ENCODE measurements around the gene FMN1.

The FMN1 gene

DNA sequence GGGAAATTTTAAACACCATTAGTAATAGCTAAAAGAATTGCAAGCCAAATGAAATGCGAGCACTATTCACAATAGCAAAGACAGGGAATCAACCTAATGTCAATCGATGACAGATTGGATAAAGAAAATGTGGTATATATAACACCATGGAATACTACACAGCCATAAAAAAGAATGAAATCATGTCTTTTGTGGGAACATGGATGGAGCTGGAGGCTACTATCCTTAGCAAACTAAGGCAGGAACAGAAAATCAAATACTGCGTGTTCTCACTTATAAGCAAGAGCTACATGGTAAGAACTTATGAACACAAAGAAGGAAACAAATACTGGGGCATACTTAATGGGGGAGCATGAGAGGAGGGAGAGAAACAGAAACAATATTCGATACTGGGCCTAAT, 85.2 kb downstream of the FMN1 start:
- no peak overlapping the region for H3K4me3 Mint-ChIP-seq
- no peak overlapping the region for H3K27ac Mint-ChIP-seq
- no peaks in the 10 kb centered on the region for H3K36me3 Mint-ChIP-seq
- H3K4me1 Mint-ChIP-seq (ENCODE audit: low read depth), result peaks cover 17% of the 10 kb centered on the region
- no peaks in the 10 kb centered on the region for H3K9me3 Mint-ChIP-seq (ENCODE audit: low read depth)
- H3K27me3 Mint-ChIP-seq, result no peaks in the 10 kb centered on the region

DNA sequence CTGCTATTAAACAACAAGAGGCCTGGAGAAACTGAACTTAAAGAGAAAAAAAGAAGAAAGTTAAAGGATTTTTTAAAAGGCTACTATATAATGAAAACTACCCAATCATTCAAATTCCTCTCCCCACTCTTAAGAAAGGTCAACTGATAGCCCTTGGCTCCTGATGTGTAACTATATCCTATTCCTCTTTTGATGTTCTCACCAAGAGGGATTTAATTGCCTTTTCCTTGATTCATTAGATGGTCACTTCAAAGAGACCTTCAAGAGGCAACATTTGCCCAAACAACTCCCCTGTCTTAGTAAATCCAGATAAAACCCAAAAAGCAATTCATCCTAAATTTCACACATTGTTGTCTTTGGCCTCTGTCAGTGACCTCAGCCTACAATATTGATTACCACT, 86.0 kb downstream of the FMN1 start:
- Mint-ChIP-seq H3K9me3 (ENCODE audit: low read depth) (no peaks in the 10 kb centered on the region), H3K27me3 (no peaks in the 10 kb centered on the region)

GRCh38 chr15:33107950-33108349, 86.6 kb downstream of the FMN1 start:
- no peak overlapping the region for H3K27ac Mint-ChIP-seq
- peaks cover 31% of the 10 kb centered on the region for H3K4me1 Mint-ChIP-seq (ENCODE audit: low read depth)
- H3K36me3 Mint-ChIP-seq, result no peaks in the 10 kb centered on the region
- H3K27me3 Mint-ChIP-seq, result no peaks in the 10 kb centered on the region
- no peak overlapping the region for H3K4me3 Mint-ChIP-seq
- H3K9me3 Mint-ChIP-seq (ENCODE audit: low read depth), result no peaks in the 10 kb centered on the region

More for the DNA sequence above, 86.0 kb downstream of the FMN1 start:
- Mint-ChIP-seq H3K36me3 (no peaks in the 10 kb centered on the region), H3K4me1 (ENCODE audit: low read depth) (peaks cover 26% of the 10 kb centered on the region), H3K4me3 (no peak overlapping the region), H3K27ac (no peak overlapping the region)

GRCh38 chr15:33104212-33104611, 90.3 kb downstream of the FMN1 start:
- Mint-ChIP-seq H3K4me1 (ENCODE audit: low read depth) (peaks cover 31% of the 10 kb centered on the region), H3K4me3 (peak overlapping the region; percentile 59), H3K36me3 (peaks cover 4% of the 10 kb centered on the region), H3K27me3 (no peaks in the 10 kb centered on the region), H3K9me3 (ENCODE audit: low read depth) (peaks cover 5% of the 10 kb centered on the region), H3K27ac (no peak overlapping the region)

- Mint-ChIP-seq H3K9me3 (ENCODE audit: low read depth) (peaks cover 5% of the 10 kb centered on the region), H3K36me3 (peaks cover 4% of the 10 kb centered on the region), H3K4me3 (no peak overlapping the region), H3K27ac (no peak overlapping the region), H3K4me1 (ENCODE audit: low read depth) (peaks cover 27% of the 10 kb centered on the region), H3K27me3 (no peaks in the 10 kb centered on the region)
These were observed 93.5 kb downstream of the FMN1 start for GRCh38 chr15:33101036-33101435.

DNA sequence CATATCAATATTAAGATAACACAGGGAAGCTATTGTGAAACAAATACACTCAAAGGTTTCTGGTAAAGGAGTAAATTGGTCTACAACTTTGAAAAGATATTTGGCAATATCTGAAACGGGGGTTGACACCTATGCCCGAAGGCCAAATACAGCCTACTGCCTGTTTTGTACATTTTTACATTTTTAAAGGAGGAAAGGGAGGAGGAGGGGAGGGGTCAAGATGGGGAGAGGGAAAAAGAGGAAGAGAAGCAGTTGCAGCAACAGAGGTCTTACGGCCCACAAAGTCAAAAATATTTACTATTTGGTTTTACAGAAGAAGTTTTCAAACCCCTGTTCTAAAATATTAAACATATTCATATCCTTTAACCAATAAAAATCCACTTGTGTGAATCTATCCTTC, 94.2 kb downstream of the FMN1 start:
- Mint-ChIP-seq H3K4me1 (ENCODE audit: low read depth) (peaks cover 22% of the 10 kb centered on the region), H3K27me3 (no peaks in the 10 kb centered on the region), H3K4me3 (no peak overlapping the region), H3K9me3 (ENCODE audit: low read depth) (peaks cover 5% of the 10 kb centered on the region), H3K36me3 (peaks cover 4% of the 10 kb centered on the region), H3K27ac (no peak overlapping the region)

DNA sequence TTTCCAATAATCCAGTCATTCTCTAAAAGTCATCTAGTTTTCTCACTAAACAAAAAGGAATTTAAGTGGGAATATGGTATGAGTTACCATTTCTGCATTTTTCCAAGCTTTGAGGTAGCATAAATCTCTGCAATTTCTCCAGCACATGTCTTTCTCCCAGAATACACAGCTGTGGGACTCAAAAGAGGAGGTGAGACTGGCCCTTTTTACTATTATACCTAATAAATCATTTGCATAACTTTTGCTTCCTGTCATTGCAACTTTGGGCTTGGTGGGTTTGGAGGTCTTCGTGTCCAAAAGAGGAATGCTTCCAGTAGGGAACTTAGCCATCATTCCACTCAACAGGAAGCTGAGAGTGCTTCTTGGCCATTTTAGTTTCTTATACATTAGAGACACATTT, 94.8 kb downstream of the FMN1 start:
- no peak overlapping the region for H3K4me3 Mint-ChIP-seq
- H3K27ac Mint-ChIP-seq, result no peak overlapping the region
- H3K36me3 Mint-ChIP-seq, result peaks cover 4% of the 10 kb centered on the region
- peaks cover 16% of the 10 kb centered on the region for H3K4me1 Mint-ChIP-seq (ENCODE audit: low read depth)
- H3K27me3 Mint-ChIP-seq, result no peaks in the 10 kb centered on the region
- H3K9me3 Mint-ChIP-seq (ENCODE audit: low read depth), result peaks cover 5% of the 10 kb centered on the region

DNA sequence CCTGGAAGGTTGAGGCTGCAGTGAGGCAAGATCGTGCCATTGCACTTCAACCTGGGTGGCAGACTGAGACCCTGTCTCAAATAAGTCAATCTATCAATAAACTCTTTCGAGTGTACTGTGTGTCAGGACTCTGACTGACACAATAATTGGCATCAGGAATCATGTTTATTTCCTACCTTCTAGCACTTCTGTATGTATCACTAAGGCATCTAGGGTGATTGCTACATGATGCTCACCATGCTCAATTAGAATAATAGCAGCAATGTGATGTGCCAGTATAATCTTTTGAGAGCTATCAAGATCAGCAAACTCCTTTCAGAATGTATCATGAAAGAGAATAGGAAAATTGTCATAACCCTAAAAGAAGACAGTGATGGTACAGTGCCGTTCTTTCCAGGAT, 95.3 kb downstream of the FMN1 start:
- Mint-ChIP-seq H3K9me3 (ENCODE audit: low read depth) (peaks cover 5% of the 10 kb centered on the region), H3K27ac (no peak overlapping the region), H3K4me3 (no peak overlapping the region), H3K27me3 (no peaks in the 10 kb centered on the region), H3K36me3 (peaks cover 4% of the 10 kb centered on the region), H3K4me1 (ENCODE audit: low read depth) (peaks cover 12% of the 10 kb centered on the region)

- no peaks in the 10 kb centered on the region for H3K27me3 Mint-ChIP-seq
These were observed 96.1 kb downstream of the FMN1 start for GRCh38 chr15:33098094-33099058.

GRCh38 chr15:33096134-33096533, 98.4 kb downstream of the FMN1 start:
- no peaks in the 10 kb centered on the region for H3K9me3 Mint-ChIP-seq (ENCODE audit: low read depth)
- H3K4me3 Mint-ChIP-seq, result no peak overlapping the region
- peaks cover 14% of the 10 kb centered on the region for H3K4me1 Mint-ChIP-seq (ENCODE audit: low read depth)
- no peaks in the 10 kb centered on the region for H3K36me3 Mint-ChIP-seq
- no peak overlapping the region for H3K27ac Mint-ChIP-seq
- no peaks in the 10 kb centered on the region for H3K27me3 Mint-ChIP-seq

More at GRCh38 chr15:33098094-33099058, 96.1 kb downstream of the FMN1 start:
- Mint-ChIP-seq H3K4me1 (ENCODE audit: low read depth) (peaks cover 4% of the 10 kb centered on the region), H3K36me3 (peaks cover 4% of the 10 kb centered on the region), H3K27ac (peak overlapping the region; percentile 18), H3K9me3 (ENCODE audit: low read depth) (peaks cover 5% of the 10 kb centered on the region), H3K4me3 (no peak overlapping the region)

- Mint-ChIP-seq H3K4me1 (ENCODE audit: low read depth) (peaks cover 16% of the 10 kb centered on the region), H3K27me3 (no peaks in the 10 kb centered on the region), H3K27ac (no peak overlapping the region), H3K4me3 (no peak overlapping the region), H3K36me3 (no peaks in the 10 kb centered on the region), H3K9me3 (ENCODE audit: low read depth) (no peaks in the 10 kb centered on the region)
These were observed 98.9 kb downstream of the FMN1 start for GRCh38 chr15:33095641-33096040.

DNA sequence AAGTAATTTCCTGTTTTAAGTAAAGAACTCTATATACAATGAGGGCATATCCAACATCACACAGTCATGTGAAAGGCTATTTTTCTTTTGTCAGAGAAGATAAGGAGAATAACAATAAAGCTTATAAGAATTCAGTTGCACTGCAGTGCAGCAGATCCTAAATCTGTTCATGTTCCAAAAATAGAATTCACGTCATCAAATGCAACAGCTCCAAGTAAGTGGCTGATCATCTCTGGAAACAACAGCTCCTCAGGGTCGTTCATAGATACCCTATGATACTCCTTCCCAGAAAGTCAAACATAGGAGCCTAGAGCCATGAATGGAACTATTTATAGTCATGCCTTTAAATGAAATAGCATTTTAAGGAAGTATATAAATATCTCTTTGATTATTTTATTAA, 100.2 kb downstream of the FMN1 start:
- no peaks in the 10 kb centered on the region for H3K27me3 Mint-ChIP-seq
- H3K4me3 Mint-ChIP-seq, result no peak overlapping the region
- no peaks in the 10 kb centered on the region for H3K36me3 Mint-ChIP-seq
- no peaks in the 10 kb centered on the region for H3K9me3 Mint-ChIP-seq (ENCODE audit: low read depth)
- H3K27ac Mint-ChIP-seq, result no peak overlapping the region
- peaks cover 16% of the 10 kb centered on the region for H3K4me1 Mint-ChIP-seq (ENCODE audit: low read depth)

DNA sequence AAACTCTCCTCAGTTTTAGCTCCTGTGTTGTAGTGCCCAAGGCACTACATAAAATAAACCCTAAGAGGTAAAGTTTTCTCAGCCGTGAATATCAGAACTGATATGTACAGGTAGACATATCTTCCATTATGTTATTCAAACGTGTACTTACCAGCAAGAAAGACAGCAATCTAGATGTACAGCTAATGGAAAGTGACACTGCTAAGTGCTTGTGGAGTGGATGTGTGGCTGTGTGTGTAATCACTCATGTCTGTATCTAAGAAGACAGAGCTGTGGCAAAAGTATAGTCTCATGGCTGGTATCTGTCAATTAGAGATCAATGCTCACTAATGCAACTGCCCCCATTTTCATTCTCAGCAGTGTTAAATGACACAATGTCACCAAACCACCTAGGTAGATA, 101.3 kb downstream of the FMN1 start:
- Mint-ChIP-seq H3K4me1 (ENCODE audit: low read depth) (peaks cover 16% of the 10 kb centered on the region), H3K27me3 (no peaks in the 10 kb centered on the region), H3K9me3 (ENCODE audit: low read depth) (no peaks in the 10 kb centered on the region), H3K4me3 (no peak overlapping the region), H3K36me3 (no peaks in the 10 kb centered on the region), H3K27ac (no peak overlapping the region)

- Mint-ChIP-seq H3K27me3 (no peaks in the 10 kb centered on the region), H3K9me3 (ENCODE audit: low read depth) (no peaks in the 10 kb centered on the region), H3K4me3 (no peak overlapping the region), H3K36me3 (no peaks in the 10 kb centered on the region), H3K27ac (no peak overlapping the region), H3K4me1 (ENCODE audit: low read depth) (peaks cover 16% of the 10 kb centered on the region)
These were observed 102.4 kb downstream of the FMN1 start for GRCh38 chr15:33091983-33092693.

Data from activated naive CD8-positive, alpha-beta T cell (primary cell).